HEK293 (cell line): ENCODE data around the gene OSBPL10.
"Not testable (repeated sequence)": the region's sequence is repeated elsewhere in the genome, so short reads cannot be mapped to it uniquely, and the experiment has no call there.

ENCODE experiments used
- CTCF ChIA-PET: fragments of 350-600 bp; formaldehyde crosslinking; extraction: SDS; loops from one replicate; lab custom pipeline; 2021; ENCODE audit warnings: antibody characterized with exemption; lab: Yijun Ruan, JAX
- POLR2A ChIA-PET: fragments of 300-600 bp; formaldehyde crosslinking; extraction: SDS; loops from one replicate; lab custom pipeline; 2020; ENCODE audit warnings: antibody characterized with exemption, inconsistent platforms; lab: Yijun Ruan, JAX
- H3K27ac ChIP-seq: fragments of 200-500 bp; sonication (Bioruptor generic); 2 replicates; pipeline ENCODE4 v1.5.1; 2014; ENCODE audit warnings: low read depth, low read length, control low read depth, inconsistent platforms; ENCODE audit errors: extremely low read depth
- H3K36me3 ChIP-seq, 2 experiments: fragments of 200-500 bp in 1 of 2; sonication (Bioruptor generic) in 1 of 2; 1 replicate in 1 of 2; 2 replicates in 1 of 2; pipeline ENCODE4 v1.5.1; 2014 to 2017; ENCODE audit warnings: inconsistent platforms in 2 of 2, low read length in 2 of 2; ENCODE audit not compliant: control insufficient read depth in 2 of 2, insufficient read depth in 1 of 2
- H3K4me1 ChIP-seq: fragments of 200-500 bp; sonication (Bioruptor generic); 2 replicates; pipeline ENCODE4 v1.5.1; 2014; ENCODE audit warnings: mild to moderate bottlenecking, low read length, inconsistent platforms; ENCODE audit not compliant: control insufficient read depth, insufficient read depth
- H3K4me3 ChIP-seq: 2 replicates; pipeline ENCODE4 v1.5.1; 2011; ENCODE audit warnings: low read depth, mild to moderate bottlenecking, control low read depth, low read length, moderate library complexity
- H3K9me3 ChIP-seq: fragments of 200-500 bp; sonication (Bioruptor generic); 2 replicates; pipeline ENCODE4 v1.5.1; 2014; ENCODE audit warnings: low read depth, low read length, inconsistent platforms; ENCODE audit not compliant: control insufficient read depth, insufficient read depth
- IKZF3 ChIP-seq: fragments of 450-650 bp; IDR thresholded peaks from 2 replicates; pipeline ENCODE4 v1.5.0; 2018; ENCODE audit warnings: missing biosample characterization, mild to moderate bottlenecking, missing genetic modification characterization, moderate library complexity
- REST ChIP-seq: fragments of 450-650 bp; formaldehyde crosslinking; IDR thresholded peaks from 2 replicates; pipeline ENCODE4 v1.5.1; 2016; ENCODE audit warnings: missing biosample characterization, missing genetic modification characterization
- SCRT1 ChIP-seq: fragments of 450-650 bp; formaldehyde crosslinking; IDR thresholded peaks from 2 replicates; pipeline ENCODE4 v1.5.1; 2016; ENCODE audit warnings: missing biosample characterization, missing genetic modification characterization, borderline replicate concordance
- SCRT2 ChIP-seq: fragments of 450-650 bp; formaldehyde crosslinking; IDR thresholded peaks from 2 replicates; pipeline ENCODE4 v1.5.1; 2016; ENCODE audit warnings: missing biosample characterization, missing genetic modification characterization
- ZBTB17 ChIP-seq: fragments of 450-650 bp; formaldehyde crosslinking; IDR thresholded peaks from 2 replicates; pipeline ENCODE4 v1.5.1; 2016; ENCODE audit warnings: missing biosample characterization, missing genetic modification characterization
- ZBTB8A ChIP-seq: fragments of 450-650 bp; formaldehyde crosslinking; IDR thresholded peaks from 2 replicates; pipeline ENCODE4 v1.5.1; 2016; ENCODE audit warnings: missing biosample characterization, missing genetic modification characterization
- ZFP69B ChIP-seq: fragments of 450-650 bp; formaldehyde crosslinking; IDR thresholded peaks from 2 replicates; pipeline ENCODE4 v1.5.1; 2016; ENCODE audit warnings: missing biosample characterization, missing genetic modification characterization
- ZNF133 ChIP-seq: fragments of 450-650 bp; formaldehyde crosslinking; IDR thresholded peaks from 2 replicates; pipeline ENCODE4 v1.5.1; 2016; ENCODE audit warnings: missing biosample characterization, missing genetic modification characterization
- ZNF157 ChIP-seq: fragments of 450-650 bp; formaldehyde crosslinking; IDR thresholded peaks from 2 replicates; pipeline ENCODE4 v1.5.1; 2016; ENCODE audit warnings: missing biosample characterization, missing genetic modification characterization
- ZNF239 ChIP-seq: fragments of 450-650 bp; formaldehyde crosslinking; IDR thresholded peaks from 2 replicates; pipeline ENCODE4 v1.5.1; 2016; ENCODE audit warnings: missing biosample characterization, missing genetic modification characterization
- ZNF248 ChIP-seq: fragments of 450-650 bp; formaldehyde crosslinking; IDR thresholded peaks from 2 replicates; pipeline ENCODE4 v1.5.1; 2017; ENCODE audit warnings: missing biosample characterization, missing genetic modification characterization
- ZNF311 ChIP-seq: fragments of 450-650 bp; formaldehyde crosslinking; IDR thresholded peaks from 2 replicates; pipeline ENCODE4 v1.5.1; 2017; ENCODE audit warnings: missing biosample characterization, missing genetic modification characterization, borderline replicate concordance
- ZNF335 ChIP-seq: fragments of 450-650 bp; formaldehyde crosslinking; conservative IDR thresholded peaks from 2 replicates; pipeline ENCODE4 v1.5.1; 2016; ENCODE audit warnings: missing biosample characterization, missing genetic modification characterization
- ZNF366 ChIP-seq: fragments of 450-650 bp; formaldehyde crosslinking; conservative IDR thresholded peaks from 2 replicates; pipeline ENCODE4 v1.5.1; 2016; ENCODE audit warnings: missing biosample characterization, missing genetic modification characterization
- ZNF398 ChIP-seq: fragments of 450-650 bp; formaldehyde crosslinking; IDR thresholded peaks from 2 replicates; pipeline ENCODE4 v1.5.1; 2017; ENCODE audit warnings: missing biosample characterization, missing genetic modification characterization
- ZNF404 ChIP-seq: fragments of 450-650 bp; formaldehyde crosslinking; IDR thresholded peaks from 2 replicates; pipeline ENCODE4 v1.5.1; 2017; ENCODE audit warnings: missing biosample characterization, missing genetic modification characterization
- ZNF510 ChIP-seq: fragments of 450-650 bp; formaldehyde crosslinking; IDR thresholded peaks from 2 replicates; pipeline ENCODE4 v1.5.1; 2018; ENCODE audit warnings: mild to moderate bottlenecking, missing genetic modification characterization, missing biosample characterization; ENCODE audit not compliant: insufficient replicate concordance
- ZNF768 ChIP-seq: fragments of 450-650 bp; formaldehyde crosslinking; IDR thresholded peaks from 2 replicates; pipeline ENCODE4 v1.5.1; 2018; ENCODE audit warnings: missing biosample characterization, mild to moderate bottlenecking, missing genetic modification characterization
- ZNF777 ChIP-seq: fragments of 450-650 bp; formaldehyde crosslinking; IDR thresholded peaks from 2 replicates; pipeline ENCODE4 v1.5.1; 2017; ENCODE audit warnings: missing biosample characterization, missing genetic modification characterization, borderline replicate concordance
- ZNF792 ChIP-seq: fragments of 450-650 bp; formaldehyde crosslinking; IDR thresholded peaks from 2 replicates; pipeline ENCODE4 v1.5.1; 2016; ENCODE audit warnings: missing biosample characterization, missing genetic modification characterization
- ZNF837 ChIP-seq: fragments of 450-650 bp; formaldehyde crosslinking; IDR thresholded peaks from 2 replicates; pipeline ENCODE4 v1.5.1; 2016; ENCODE audit warnings: missing biosample characterization, missing genetic modification characterization
- ZSCAN30 ChIP-seq: fragments of 450-650 bp; IDR thresholded peaks from 2 replicates; pipeline ENCODE4 v1.5.1; 2018; ENCODE audit warnings: missing biosample characterization, mild to moderate bottlenecking, missing genetic modification characterization, moderate library complexity

OSBPL10 gene

GRCh38 chr3:32018757-32019564 is 37.9 kb upstream of the OSBPL10 start (continued):
- TF ChIP-seq ZNF398 (peak; percentile 16; the same call in 1 of the 2 replicates), ZFP69B (tag by site-specific recombination) (no peak), ZNF366 (0 out of 2 replicates have a peak, but pooled peaks have one; percentile 38), IKZF3 (0 out of 2 replicates have a peak, but pooled peaks have one; percentile 18), ZNF157 (tag by site-specific recombination) (no peak)

- H3K27ac ChIP-seq: no peak overlapping the region
- 0 out of 2 replicates have a peak, but pooled peaks cover 2% of the 10 kb centered on the region for H3K4me1 ChIP-seq
- no peaks in the 10 kb centered on the region for H3K9me3 ChIP-seq
- CTCF ChIA-PET: interaction anchor here (1.5 to 3.4 kb wide), 2 partner anchors 16 to 128 kb away, joined by 3 to 23 read pairs; no protein-coding TSS in a partner anchor
- H3K4me3 ChIP-seq: no peak overlapping the region
- H3K36me3 ChIP-seq: no peaks in the 10 kb centered on the region
- TF ChIP-seq ZNF792: no peak
- TF ChIP-seq ZBTB17 (tag by site-specific recombination): no peak
- POLR2A ChIA-PET: interaction anchor here (0.6 kb wide), 1 partner anchor 75 kb away, joined by 4 read pairs; no protein-coding TSS in a partner anchor
Observed at GRCh38 chr3:32017286-32017685, 36.2 kb upstream of the OSBPL10 start.

- H3K4me1 ChIP-seq, H3K36me3 ChIP-seq, H3K27ac ChIP-seq, H3K4me3 ChIP-seq, CTCF ChIA-PET, POLR2A ChIA-PET, H3K9me3 ChIP-seq: not testable (repeated sequence)
- TF ChIP-seq SCRT1 (tag by site-specific recombination) (peak; percentile 58; the same call in 1 of the 2 replicates), SCRT2 (peak; percentile 81)
Observed at GRCh38 chr3:32015638-32016037, 34.6 kb upstream of the OSBPL10 start.

GRCh38 chr3:32010699-32011098 is 29.6 kb upstream of the OSBPL10 start:
- H3K9me3 ChIP-seq, H3K27ac ChIP-seq, CTCF ChIA-PET, POLR2A ChIA-PET, H3K4me3 ChIP-seq, H3K36me3 ChIP-seq, H3K4me1 ChIP-seq: not testable (repeated sequence)

- ChIA-PET CTCF (interaction anchor here (1.0 kb wide), 1 partner anchor 9 kb away, joined by 4 read pairs; no protein-coding TSS in a partner anchor), POLR2A (no interaction called here)
- TF ChIP-seq ZSCAN30 (no peak), ZNF311 (tag by site-specific recombination) (no peak), ZNF248 (tag by site-specific recombination) (no peak), ZNF768 (tag by site-specific recombination) (no peak), ZNF510 (tag by site-specific recombination) (no peak), ZBTB8A (tag by site-specific recombination) (no peak), ZNF837 (tag by site-specific recombination) (no peak), ZNF777 (no peak), ZNF335 (no peak), ZNF133 (tag by site-specific recombination) (no peak), ZNF404 (no peak), ZNF239 (tag by site-specific recombination) (no peak), REST (tag by site-specific recombination) (no peak)
- Histone ChIP-seq H3K9me3 (no peaks in the 10 kb centered on the region), H3K4me3 (no peak overlapping the region), H3K4me1 (no peaks in the 10 kb centered on the region), H3K36me3 (no peaks in the 10 kb centered on the region), H3K27ac (no peak overlapping the region)
Observed at GRCh38 chr3:32009957-32010356, 28.9 kb upstream of the OSBPL10 start.
